ENCODE results near the gene PLA2G4B. TPM values are rescaled to one million over a fixed set of nuclear protein-coding genes. Genes with fewer than 3 reads are reported as not detected.

The PLA2G4B gene
- total RNA-seq, 4 donors from 2014 or later, result 62.0 to 90.3 (median 86.5) TPM

DNA sequence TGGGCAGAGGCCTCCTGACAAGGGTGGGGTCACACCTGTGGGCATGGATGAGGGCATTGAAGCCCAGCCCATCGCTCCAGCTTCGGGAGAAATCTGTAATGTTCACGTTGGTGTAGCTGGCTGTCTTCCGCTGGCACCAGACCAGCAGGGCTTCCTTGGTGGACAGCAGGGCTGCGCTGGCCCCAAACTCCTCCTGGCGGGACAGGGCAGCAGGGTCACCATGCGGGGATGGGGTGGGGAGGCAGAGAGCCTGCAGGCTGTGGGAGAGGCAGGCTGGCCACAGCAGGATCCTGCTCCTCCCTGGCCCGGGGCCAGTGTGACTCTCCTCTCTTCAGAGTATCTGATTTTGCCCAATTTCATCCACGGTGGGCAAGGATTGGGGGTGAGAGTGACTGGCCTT lies 49.2 kb downstream of the PLA2G4B start:
- DNase-seq (ENCODE audit: low spot score in 2 of 2), result no peak
- TF ChIP-seq, protein P1, sequence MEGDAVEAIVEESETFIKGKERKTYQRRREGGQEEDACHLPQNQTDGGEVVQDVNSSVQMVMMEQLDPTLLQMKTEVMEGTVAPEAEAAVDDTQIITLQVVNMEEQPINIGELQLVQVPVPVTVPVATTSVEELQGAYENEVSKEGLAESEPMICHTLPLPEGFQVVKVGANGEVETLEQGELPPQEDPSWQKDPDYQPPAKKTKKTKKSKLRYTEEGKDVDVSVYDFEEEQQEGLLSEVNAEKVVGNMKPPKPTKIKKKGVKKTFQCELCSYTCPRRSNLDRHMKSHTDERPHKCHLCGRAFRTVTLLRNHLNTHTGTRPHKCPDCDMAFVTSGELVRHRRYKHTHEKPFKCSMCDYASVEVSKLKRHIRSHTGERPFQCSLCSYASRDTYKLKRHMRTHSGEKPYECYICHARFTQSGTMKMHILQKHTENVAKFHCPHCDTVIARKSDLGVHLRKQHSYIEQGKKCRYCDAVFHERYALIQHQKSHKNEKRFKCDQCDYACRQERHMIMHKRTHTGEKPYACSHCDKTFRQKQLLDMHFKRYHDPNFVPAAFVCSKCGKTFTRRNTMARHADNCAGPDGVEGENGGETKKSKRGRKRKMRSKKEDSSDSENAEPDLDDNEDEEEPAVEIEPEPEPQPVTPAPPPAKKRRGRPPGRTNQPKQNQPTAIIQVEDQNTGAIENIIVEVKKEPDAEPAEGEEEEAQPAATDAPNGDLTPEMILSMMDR (IDR thresholded peaks at IDR 0.05), result no peak
- no peak for TF ChIP-seq POLR2A (IDR thresholded peaks at IDR 0.05)
- no peak overlapping the region for H3K4me3 ChIP-seq (ENCODE audit: low read depth, poor library complexity, severe bottlenecking)
- 82 to 92% methylated on average over 8 to 9 of the region's 9 CpGs for WGBS, 2 donors
- intact Hi-C loops (cut with DNase I; ENCODE audit: low total_unique reads), result no loop called here

DNA sequence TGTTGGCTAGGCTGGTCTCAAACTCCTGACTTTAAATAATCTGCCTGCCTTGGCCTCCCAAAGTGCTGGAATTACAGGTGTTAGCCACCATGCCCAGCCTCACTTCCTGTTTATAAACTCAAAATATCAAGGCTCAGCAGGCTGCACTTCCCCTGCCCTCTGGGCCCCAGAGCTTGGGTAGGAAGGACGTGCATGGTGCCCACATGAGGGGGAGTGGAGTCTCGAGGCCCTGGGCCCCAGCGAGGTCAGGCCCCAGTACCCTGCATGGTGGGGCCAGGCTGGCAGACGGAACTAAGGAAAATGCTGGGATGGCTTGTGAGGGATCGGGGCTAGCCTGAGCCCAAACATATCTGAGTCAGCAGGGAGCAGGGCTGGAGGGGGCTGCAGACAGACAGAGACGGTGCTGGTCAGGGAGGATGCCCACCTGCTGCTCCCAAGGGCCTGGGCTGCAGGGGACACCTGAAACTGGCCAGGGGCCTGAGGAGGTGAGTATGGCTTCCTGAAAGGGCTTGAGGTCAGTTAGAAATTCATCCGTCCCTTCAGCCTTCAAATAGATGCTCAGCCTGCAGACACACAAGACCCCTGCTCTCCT lies 50.1 kb downstream of the PLA2G4B start:
- WGBS, 2 donors, result 91% methylated on average over 7 of the region's 7 CpGs
- no peak overlapping the region for H3K4me3 ChIP-seq (ENCODE audit: low read depth, poor library complexity, severe bottlenecking)
- no peak for DNase-seq (ENCODE audit: low spot score in 2 of 2)
- no peak for TF ChIP-seq POLR2A (IDR thresholded peaks at IDR 0.05)
- TF ChIP-seq, protein P1 (IDR thresholded peaks at IDR 0.05), result no peak
- intact Hi-C loops (cut with DNase I; ENCODE audit: low total_unique reads), result no loop called here

DNA sequence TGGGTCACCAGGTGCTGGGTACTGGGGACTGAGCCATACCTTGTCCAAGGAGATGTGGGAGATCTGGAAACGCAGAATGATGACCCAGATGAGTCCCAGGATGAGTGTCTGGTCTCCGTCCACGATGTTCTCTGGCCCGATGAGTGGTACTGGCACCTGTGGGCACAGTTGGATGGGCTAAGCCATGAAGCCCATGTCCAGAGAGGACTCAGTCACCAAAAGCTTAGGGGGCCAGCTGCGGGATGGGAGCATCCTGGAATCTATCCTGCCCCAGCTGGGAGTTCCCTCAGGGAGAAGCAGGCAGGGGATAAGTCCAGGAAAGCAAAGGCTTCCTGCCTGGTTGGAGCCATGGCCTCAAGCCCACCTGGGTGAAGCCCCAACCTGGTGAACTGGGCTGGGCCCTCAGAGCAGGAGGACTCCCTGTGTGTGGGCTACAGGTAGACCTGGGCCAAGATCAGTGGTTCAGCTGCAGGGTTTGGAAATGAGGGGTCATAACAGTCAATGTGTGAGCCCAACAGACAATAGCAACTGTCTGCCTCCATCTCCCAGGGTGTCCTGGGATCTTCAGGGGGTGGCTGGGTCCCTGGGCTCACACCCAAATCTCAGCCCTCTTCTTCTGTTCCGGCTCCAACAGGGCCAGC lies 51.5 kb downstream of the PLA2G4B start:
- DNase-seq (ENCODE audit: low spot score in 2 of 2), result no peak
- 91 to 92% methylated on average over 5 to 6 of the region's 6 CpGs for WGBS, 2 donors

DNA sequence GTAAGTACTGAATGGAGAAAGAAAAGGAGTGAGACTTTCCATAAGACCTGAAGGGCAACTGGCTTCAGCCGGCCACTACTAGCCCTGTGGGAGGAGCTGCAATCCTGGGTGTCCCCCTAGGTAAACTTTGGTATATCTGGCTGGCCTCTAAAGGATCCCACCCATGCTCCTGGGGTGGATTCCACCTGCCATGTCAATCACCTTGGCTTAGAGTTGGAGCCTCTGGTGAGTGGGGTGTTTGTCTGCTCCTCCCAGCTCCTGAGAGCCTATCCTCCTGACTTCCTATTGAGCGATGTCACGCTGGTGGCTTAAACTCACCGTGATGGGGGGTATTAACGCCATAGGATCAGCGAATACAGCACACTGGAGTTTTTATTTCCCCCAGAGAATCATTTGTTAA lies 52.6 kb downstream of the PLA2G4B start:
- intact Hi-C loops (cut with DNase I; ENCODE audit: low total_unique reads), result no loop called here
- H3K4me3 ChIP-seq (ENCODE audit: low read depth, poor library complexity, severe bottlenecking), result no peak overlapping the region
- DNase-seq (ENCODE audit: low spot score in 2 of 2), result no peak
- no peak for TF ChIP-seq POLR2A (IDR thresholded peaks at IDR 0.05)
- TF ChIP-seq, protein P1 (IDR thresholded peaks at IDR 0.05), result no peak
- WGBS, 2 donors, result 94 to 99% methylated on average over 6 of the region's 6 CpGs

More for the DNA sequence above, 51.5 kb downstream of the PLA2G4B start:
- intact Hi-C loops (cut with DNase I; ENCODE audit: low total_unique reads), result no loop called here
- TF ChIP-seq POLR2A (IDR thresholded peaks at IDR 0.05), result no peak
- TF ChIP-seq, protein P1 (IDR thresholded peaks at IDR 0.05), result no peak
- H3K4me3 ChIP-seq (ENCODE audit: low read depth, poor library complexity, severe bottlenecking), result no peak overlapping the region

DNA sequence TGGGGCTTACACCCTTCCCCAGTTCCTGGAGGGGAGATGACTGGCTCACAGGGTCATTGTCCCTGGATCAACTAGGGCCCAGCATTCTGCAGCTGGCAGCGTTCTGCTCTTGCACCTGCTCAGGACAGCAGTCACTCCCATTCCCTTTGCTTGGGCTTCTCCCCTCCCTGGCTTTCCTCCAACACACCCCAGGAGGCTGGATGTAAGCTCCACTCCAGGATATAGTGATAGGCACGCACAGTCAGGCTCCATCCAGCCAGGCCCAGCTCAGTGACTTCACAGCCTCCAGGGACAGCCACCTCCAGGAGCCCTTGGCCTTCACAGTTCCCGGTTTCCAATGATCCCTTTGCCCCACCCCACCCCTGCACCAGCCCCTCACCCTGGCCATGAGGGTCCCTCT lies 53.3 kb downstream of the PLA2G4B start:
- intact Hi-C loops (cut with DNase I; ENCODE audit: low total_unique reads), result no loop called here
- no peak overlapping the region for H3K4me3 ChIP-seq (ENCODE audit: low read depth, poor library complexity, severe bottlenecking)
- TF ChIP-seq, protein P1 (IDR thresholded peaks at IDR 0.05), result no peak
- TF ChIP-seq POLR2A (IDR thresholded peaks at IDR 0.05), result no peak
- no peak for DNase-seq (ENCODE audit: low spot score in 2 of 2)
- WGBS, 2 donors, result 92 to 94% methylated on average over 3 of the region's 3 CpGs
